Neural progenitor cell (in vitro differentiated cells): ENCODE measurements around the gene HERC2.
"Not testable (repeated sequence)": the region's sequence is repeated elsewhere in the genome, so short reads cannot be mapped to it uniquely, and the experiment has no call there.

Experiments
- CTCF ChIP-seq: fragments of 200-600 bp; sonication (generic); IDR thresholded peaks from 2 replicates; pipeline ENCODE4 v1.5.1; 2017; ENCODE audit warnings: antibody characterized with exemption, mild to moderate bottlenecking
- EZH2 ChIP-seq: fragments of 200-600 bp; sonication (generic); IDR thresholded peaks from 2 replicates; pipeline ENCODE4 v1.6.1; 2017; ENCODE audit warnings: antibody characterized with exemption, mild to moderate bottlenecking, moderate library complexity
- EZH2phosphoT487 ChIP-seq: fragments of 200-600 bp; sonication (generic); IDR thresholded peaks from 2 replicates; pipeline ENCODE4 v1.6.1; 2017; ENCODE audit warnings: antibody characterized with exemption

- not testable (repeated sequence) for TF ChIP-seq CTCF, EZH2, EZH2phosphoT487
These were observed 83.7 kb downstream of the HERC2 start for GRCh38 chr15:28238296-28238695.
